PC-3 (cell line): ENCODE data around the gene PRKCE. TPM values are rescaled to one million over a fixed set of nuclear protein-coding genes. Genes with fewer than 3 reads are reported as not detected.

Source experiments
- ATAC-seq: fragments of 200-7000 bp; cut with Tn5 transposase; 2 replicates; pipeline ENCODE4 v1.9.1; 2020; ENCODE audit warnings: mild to moderate bottlenecking, moderate library complexity
- BruUV-seq: library from RNA; stranded (reverse); fragments of 400-500 nt; replicated peaks from 2 replicates; lab custom pipeline; 2021; lab: Mats Ljungman, UMichigan
- CTCF ChIA-PET: fragments of 300-600 bp; sonication (Branson Sonifier 250); formaldehyde crosslinking; loops from one replicate; lab custom pipeline; 2022; ENCODE audit warnings: antibody characterized with exemption; lab: Charles Lee
- POLR2A ChIA-PET: fragments of 300-600 bp; sonication (Branson Sonifier 250); formaldehyde crosslinking; loops from one replicate; lab custom pipeline; 2022; ENCODE audit warnings: antibody characterized with exemption; ENCODE audit not compliant: unreplicated experiment; lab: Charles Lee
- DNase-seq: peaks from one replicate; pipeline ENCODE4 v3.0.0-alpha.2; 2015
- H2AFZ ChIP-seq: fragments of 300-600 bp; sonication (generic); 2 replicates; pipeline ENCODE4 v1.6.0; 2016; ENCODE audit warnings: antibody characterized with exemption, low read length
- H3F3A ChIP-seq: fragments of 300-600 bp; sonication (generic); one replicate; pipeline ENCODE4 v1.6.0; 2017; ENCODE audit warnings: antibody characterized with exemption, low read length, control low read depth, mild to moderate bottlenecking; ENCODE audit not compliant: unreplicated experiment
- H3K27ac ChIP-seq: fragments of 300-600 bp; sonication (generic); 2 replicates; pipeline ENCODE4 v1.5.1; 2016; ENCODE audit warnings: mild to moderate bottlenecking, low read length
- H3K27me3 ChIP-seq: fragments of 300-600 bp; sonication (generic); 2 replicates; pipeline ENCODE4 v1.6.1; 2016; ENCODE audit warnings: low read length, mixed read lengths
- H3K36me3 ChIP-seq: fragments of 300-600 bp; sonication (generic); 2 replicates; pipeline ENCODE4 v1.6.1; 2016; ENCODE audit warnings: low read depth, mixed run types, low read length, mixed read lengths
- H3K4me1 ChIP-seq: fragments of 300-600 bp; sonication (generic); 2 replicates; pipeline ENCODE4 v1.5.1; 2016; ENCODE audit warnings: low read length; ENCODE audit not compliant: insufficient read depth
- H3K4me2 ChIP-seq: fragments of 300-600 bp; sonication (generic); 2 replicates; pipeline ENCODE4 v1.6.0; 2016; ENCODE audit warnings: low read length
- H3K4me3 ChIP-seq: fragments of 300-600 bp; sonication (generic); 2 replicates; pipeline ENCODE4 v1.5.1; 2016; ENCODE audit warnings: mild to moderate bottlenecking, low read length, mixed read lengths
- H3K79me2 ChIP-seq: fragments of 300-600 bp; sonication (generic); 2 replicates; pipeline ENCODE4 v1.6.1; 2017; ENCODE audit warnings: low read length, mixed read lengths
- H3K9ac ChIP-seq: fragments of 300-600 bp; sonication (generic); 2 replicates; pipeline ENCODE4 v1.6.0; 2016; ENCODE audit warnings: mild to moderate bottlenecking, low read length
- H3K9me2 ChIP-seq: fragments of 300-600 bp; sonication (generic); replicated peaks from 2 replicates; pipeline ENCODE4 v1.6.1; 2016; ENCODE audit warnings: mixed run types, low read length, mixed read lengths
- H3K9me3 ChIP-seq: fragments of 300-600 bp; sonication (generic); 2 replicates; pipeline ENCODE4 v1.6.1; 2016; ENCODE audit warnings: low read length, mixed read lengths
- H4K20me1 ChIP-seq: fragments of 300-600 bp; sonication (generic); 2 replicates; pipeline ENCODE4 v1.6.1; 2016; ENCODE audit warnings: low read length, mixed read lengths
- CTCF ChIP-seq: fragments of 300-600 bp; sonication (generic); conservative IDR thresholded peaks from 2 replicates; pipeline ENCODE4 v1.5.1; 2017; ENCODE audit warnings: antibody characterized with exemption, low read depth, mild to moderate bottlenecking, low read length
- EZH2 ChIP-seq: fragments of 300-600 bp; sonication (generic); IDR thresholded peaks from one replicate; pipeline ENCODE4 v1.6.1; 2017; ENCODE audit warnings: antibody characterized with exemption, mild to moderate bottlenecking, low read length; ENCODE audit not compliant: unreplicated experiment
- EZH2phosphoT487 ChIP-seq: fragments of 300-600 bp; sonication (generic); IDR thresholded peaks from 2 replicates; pipeline ENCODE4 v1.6.1; 2018; ENCODE audit warnings: mild to moderate bottlenecking, antibody characterized with exemption, low read length, borderline replicate concordance
- intact Hi-C: fragments of 100-400 bp; cut with micrococcal nuclease; formaldehyde crosslinking; loops from 2 replicates; pipeline ENCODE4 v1.9.0; 2023
- total RNA-seq: library from RNA; depleted of rRNA; stranded (reverse); fragments of >200 nt; gene quantifications from 2 replicates; pipeline ENCODE4 v1.2.3, GENCODE V29; 2014

PRKCE gene
- total RNA-seq, 1 experiment from 2014 or later: 7.0 TPM

GRCh38 chr2:45844796-45845457, 193.5 kb downstream of the PRKCE start:
- no peak overlapping the region for H2AFZ ChIP-seq
- no peak overlapping the region for H3K4me3 ChIP-seq
- intact Hi-C loops: no loop called here
- BruUV-seq: no TSS peak
- no peaks in the 10 kb centered on the region for H3F3A ChIP-seq
- H3K36me3 ChIP-seq: no peaks in the 10 kb centered on the region
- CTCF ChIA-PET: no interaction called here
- no peak for ATAC-seq
- no peaks in the 10 kb centered on the region for H3K27me3 ChIP-seq
- H3K9me2 ChIP-seq: no peaks in the 10 kb centered on the region
- no peaks in the 10 kb centered on the region for H3K9me3 ChIP-seq
- H3K4me1 ChIP-seq: peaks cover 9% of the 10 kb centered on the region; the same call in 1 of the 2 replicates
- no peak for TF ChIP-seq CTCF
- no peak for TF ChIP-seq EZH2phosphoT487
- TF ChIP-seq EZH2: no peak
- DNase-seq: no peak
- H3K9ac ChIP-seq: no peak overlapping the region
- no peak overlapping the region for H3K27ac ChIP-seq
- POLR2A ChIA-PET: interaction anchor here (0.6 kb wide), 1 partner anchor 482 kb away, joined by 21 read pairs; no protein-coding TSS in a partner anchor
- no peak overlapping the region for H3K4me2 ChIP-seq
- H4K20me1 ChIP-seq: no peaks in the 10 kb centered on the region
- no peaks in the 10 kb centered on the region for H3K79me2 ChIP-seq

GRCh38 chr2:45845566-45845965, 194.1 kb downstream of the PRKCE start:
- Histone ChIP-seq H3K9me3 (no peaks in the 10 kb centered on the region), H3K4me1 (peaks cover 9% of the 10 kb centered on the region), H3K27ac (no peak overlapping the region), H3K4me2 (no peak overlapping the region), H3K9me2 (no peaks in the 10 kb centered on the region), H2AFZ (no peak overlapping the region), H3K9ac (no peak overlapping the region), H3K27me3 (no peaks in the 10 kb centered on the region), H3K36me3 (no peaks in the 10 kb centered on the region), H3K4me3 (no peak overlapping the region), H3K79me2 (no peaks in the 10 kb centered on the region), H3F3A (peaks cover 3% of the 10 kb centered on the region), H4K20me1 (no peaks in the 10 kb centered on the region)
- intact Hi-C loops: no loop called here
- ATAC-seq: no peak
- TF ChIP-seq CTCF: no peak
- no peak for TF ChIP-seq EZH2
- TF ChIP-seq EZH2phosphoT487: no peak
- CTCF ChIA-PET: no interaction called here
- POLR2A ChIA-PET: interaction anchor here (0.6 kb wide), 1 partner anchor 482 kb away, joined by 21 read pairs; no protein-coding TSS in a partner anchor
- BruUV-seq: no TSS peak
- no peak for DNase-seq
